Measurements from ENCODE around the gene OR52B6.

OR52B6 gene

GRCh38 chr11:5608808-5609207, 28.1 kb downstream of the OR52B6 start:
- DNase-seq (ENCODE audit: insufficient read length, low spot score) (no peak), FAIRE-seq (no peak)
- no peak for TF ChIP-seq CTCF (IDR thresholded peaks at IDR 0.05; ENCODE audit: insufficient read depth, missing control alignments)

GRCh38 chr11:5610446-5610845, 29.8 kb downstream of the OR52B6 start:
- TF ChIP-seq CTCF (IDR thresholded peaks at IDR 0.05; ENCODE audit: insufficient read depth, missing control alignments), result no peak
- FAIRE-seq, result no peak
- no peak for DNase-seq (ENCODE audit: insufficient read length, low spot score)

GRCh38 chr11:5611627-5612026, 30.9 kb downstream of the OR52B6 start:
- TF ChIP-seq CTCF (IDR thresholded peaks at IDR 0.05; ENCODE audit: insufficient read depth, missing control alignments), result no peak
- FAIRE-seq, result no peak
- DNase-seq (ENCODE audit: insufficient read length, low spot score), result no peak

GRCh38 chr11:5618807-5619206, 38.1 kb downstream of the OR52B6 start:
- TF ChIP-seq CTCF (IDR thresholded peaks at IDR 0.05; ENCODE audit: insufficient read depth, missing control alignments), result no peak
- FAIRE-seq (no peak), DNase-seq (ENCODE audit: insufficient read length, low spot score) (no peak)

GRCh38 chr11:5620651-5621521, 40.2 kb downstream of the OR52B6 start:
- FAIRE-seq (no peak), DNase-seq (ENCODE audit: insufficient read length, low spot score) (no peak)
- no peak for TF ChIP-seq CTCF (IDR thresholded peaks at IDR 0.05; ENCODE audit: insufficient read depth, missing control alignments)

GRCh38 chr11:5621580-5621979, 40.9 kb downstream of the OR52B6 start:
- FAIRE-seq (no peak), DNase-seq (ENCODE audit: insufficient read length, low spot score) (no peak)
- TF ChIP-seq CTCF (IDR thresholded peaks at IDR 0.05; ENCODE audit: insufficient read depth, missing control alignments), result no peak

GRCh38 chr11:5622802-5623201, 42.1 kb downstream of the OR52B6 start:
- TF ChIP-seq CTCF (IDR thresholded peaks at IDR 0.05; ENCODE audit: insufficient read depth, missing control alignments), result no peak
- DNase-seq (ENCODE audit: insufficient read length, low spot score), result no peak
- no peak for FAIRE-seq
